MG63 (cell line): ENCODE results near the gene ABLIM1. TPM values are rescaled to one million over a fixed set of nuclear protein-coding genes. Genes with fewer than 3 reads are reported as not detected.

Source experiments
- DNase-seq: peaks from one replicate; pipeline ENCODE4 v3.0.0-alpha.2; 2020
- H3K27me3 ChIP-seq: fragments of 250-450 bp; sonication (Bioruptor Pico); 2 replicates; pipeline ENCODE4 v1.5.1; 2020; ENCODE audit warnings: mild to moderate bottlenecking, moderate library complexity
- H3K36me3 ChIP-seq: fragments of 250-450 bp; sonication (Bioruptor Pico); 2 replicates; pipeline ENCODE4 v1.5.1; 2020; ENCODE audit warnings: mild to moderate bottlenecking, moderate library complexity
- H3K4me3 ChIP-seq: fragments of 250-450 bp; sonication (Bioruptor Pico); 2 replicates; pipeline ENCODE4 v1.5.1; 2020; ENCODE audit warnings: mild to moderate bottlenecking, moderate library complexity
- H3K9me3 ChIP-seq: fragments of 250-450 bp; sonication (Bioruptor Pico); 2 replicates; pipeline ENCODE4 v1.5.1; 2020; ENCODE audit warnings: mild to moderate bottlenecking, moderate library complexity
- total RNA-seq: library from RNA; depleted of rRNA; stranded (reverse); fragments of >200 nt; shearing (Covaris generic); gene quantifications from 2 replicates; pipeline ENCODE4 v1.2.3, GENCODE V29; 2014; ENCODE audit warnings: low replicate concordance

Gene ABLIM1
- total RNA-seq, 1 experiment from 2014 or later: 19.4 TPM

DNA sequence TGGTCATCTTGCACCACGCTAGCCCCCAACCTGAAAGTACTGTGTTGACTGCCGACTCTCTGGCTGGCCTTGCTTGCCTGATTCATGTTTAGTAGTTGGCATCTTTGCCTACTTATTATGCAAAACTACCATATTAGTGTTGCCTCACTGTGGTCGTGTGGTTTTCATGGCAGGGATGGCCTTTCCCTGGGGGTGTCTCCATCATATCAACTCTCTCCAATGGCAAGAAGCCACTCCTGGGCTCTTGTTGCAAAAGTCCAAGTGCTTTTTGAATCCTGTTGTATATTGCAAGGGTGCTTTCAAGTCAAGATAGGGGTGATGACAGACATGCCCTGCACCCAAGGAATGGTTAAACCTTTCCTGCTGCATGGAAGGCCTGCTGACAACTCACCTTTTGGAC is 39.4 kb downstream of the ABLIM1 start:
- DNase-seq: no peak
- H3K36me3 ChIP-seq: peaks cover 23% of the 10 kb centered on the region
- no peak overlapping the region for H3K4me3 ChIP-seq
- no peaks in the 10 kb centered on the region for H3K27me3 ChIP-seq
- no peaks in the 10 kb centered on the region for H3K9me3 ChIP-seq

DNA sequence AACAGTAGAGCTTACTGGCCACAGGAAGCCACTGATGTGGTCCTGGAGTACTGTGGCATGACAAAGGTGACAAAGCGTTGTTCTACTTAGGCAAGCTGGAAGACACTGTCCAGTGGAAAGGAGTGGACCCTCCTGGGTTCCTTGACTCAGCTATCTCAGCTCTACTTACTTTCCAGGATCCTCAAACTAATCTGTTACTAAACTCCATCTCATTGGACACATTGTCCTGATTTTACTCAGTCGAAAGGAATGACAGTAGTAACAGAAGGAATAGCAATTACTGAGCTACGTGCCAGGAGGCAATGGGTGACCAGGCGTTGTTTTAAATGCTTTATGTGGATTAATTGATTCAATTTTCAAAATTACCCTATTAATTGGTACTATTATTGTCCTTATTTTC is 41.6 kb downstream of the ABLIM1 start:
- H3K9me3 ChIP-seq: no peaks in the 10 kb centered on the region
- no peaks in the 10 kb centered on the region for H3K27me3 ChIP-seq
- no peak overlapping the region for H3K4me3 ChIP-seq
- peaks cover 35% of the 10 kb centered on the region for H3K36me3 ChIP-seq
- DNase-seq: no peak

GRCh38 chr10:114616103-114616502 is 42.0 kb downstream of the ABLIM1 start:
- peaks cover 37% of the 10 kb centered on the region for H3K36me3 ChIP-seq
- H3K27me3 ChIP-seq: no peaks in the 10 kb centered on the region
- no peak overlapping the region for H3K4me3 ChIP-seq
- H3K9me3 ChIP-seq: no peaks in the 10 kb centered on the region
- DNase-seq: no peak

DNA sequence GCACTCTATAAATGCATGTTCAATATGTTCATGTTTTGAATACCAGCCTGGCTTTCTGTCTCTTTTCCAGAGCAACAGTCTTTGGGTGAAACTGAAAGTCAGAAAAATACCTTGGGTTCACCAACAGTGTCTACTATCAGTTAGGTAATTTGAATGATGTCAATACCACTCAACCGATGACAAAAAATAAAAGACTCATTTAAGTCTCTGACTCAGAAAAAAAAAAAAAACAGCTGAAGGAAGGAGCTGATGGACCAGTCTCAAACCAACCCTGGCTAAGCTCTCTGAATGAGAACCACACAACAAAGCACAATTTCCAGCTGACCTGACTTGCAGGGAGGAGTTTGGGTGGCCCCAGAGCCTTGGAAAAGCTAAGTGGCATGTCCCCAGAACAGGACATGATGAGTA is 42.5 kb downstream of the ABLIM1 start:
- Histone ChIP-seq H3K27me3 (no peaks in the 10 kb centered on the region), H3K9me3 (no peaks in the 10 kb centered on the region), H3K4me3 (no peak overlapping the region), H3K36me3 (peaks cover 37% of the 10 kb centered on the region)
- DNase-seq: peak; percentile 25

DNA sequence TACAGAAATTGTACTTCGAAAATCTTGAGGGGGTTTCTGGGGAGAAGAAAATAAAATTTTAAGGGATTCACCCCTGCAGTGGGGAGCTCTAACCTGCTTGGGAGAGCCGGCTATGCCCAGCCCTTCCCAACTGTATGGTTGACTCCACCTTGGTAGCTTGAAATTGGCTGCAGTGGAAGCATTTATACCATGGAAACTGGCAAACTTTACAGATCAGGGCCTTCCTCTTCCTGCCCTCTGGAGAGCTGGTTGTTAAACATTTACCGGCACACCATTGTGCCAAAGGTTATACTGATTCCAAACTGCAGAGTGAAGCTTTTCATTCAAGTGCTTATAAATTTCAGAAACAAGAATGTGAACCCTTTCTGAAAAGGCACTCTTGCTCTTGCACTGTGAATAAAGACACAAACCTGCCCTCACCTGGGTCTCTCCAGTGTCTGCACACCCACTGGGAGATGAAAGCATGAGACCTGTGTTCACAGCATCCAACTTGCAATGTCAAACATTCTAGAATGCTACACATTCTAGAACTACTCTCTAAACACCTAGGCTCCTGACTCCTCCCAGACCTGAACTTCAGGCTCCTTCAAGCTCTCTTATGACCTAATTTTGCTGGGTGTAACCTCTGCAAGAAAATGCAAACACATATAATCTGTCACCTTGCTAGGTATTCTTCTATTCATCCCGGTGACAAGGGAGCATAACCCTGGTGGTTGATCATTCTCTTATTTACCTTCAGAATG is 44.7 kb downstream of the ABLIM1 start:
- Histone ChIP-seq H3K27me3 (no peaks in the 10 kb centered on the region), H3K9me3 (no peaks in the 10 kb centered on the region), H3K4me3 (no peak overlapping the region), H3K36me3 (peaks cover 23% of the 10 kb centered on the region)
- no peak for DNase-seq

DNA sequence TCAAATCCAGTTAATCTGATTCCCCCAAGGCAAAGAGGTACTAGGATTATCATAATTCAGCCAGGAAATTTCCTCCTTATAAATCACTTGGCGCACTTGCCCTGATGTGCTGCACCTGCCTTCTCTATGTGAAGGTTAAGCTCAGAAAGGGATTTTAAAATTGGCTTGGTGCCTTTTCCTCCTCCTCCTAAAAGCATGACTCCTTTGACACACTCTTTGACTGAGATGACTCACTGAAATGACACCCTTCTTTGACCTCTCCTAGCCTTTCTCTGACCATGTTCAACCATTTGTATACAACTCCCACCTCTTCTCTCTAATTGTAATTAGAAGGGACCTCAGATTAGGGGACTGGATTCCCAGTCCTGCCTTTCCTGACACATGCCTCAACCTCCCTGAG is 46.5 kb downstream of the ABLIM1 start:
- no peak for DNase-seq
- Histone ChIP-seq H3K4me3 (no peak overlapping the region), H3K27me3 (no peaks in the 10 kb centered on the region), H3K36me3 (peaks cover 14% of the 10 kb centered on the region), H3K9me3 (no peaks in the 10 kb centered on the region)

DNA sequence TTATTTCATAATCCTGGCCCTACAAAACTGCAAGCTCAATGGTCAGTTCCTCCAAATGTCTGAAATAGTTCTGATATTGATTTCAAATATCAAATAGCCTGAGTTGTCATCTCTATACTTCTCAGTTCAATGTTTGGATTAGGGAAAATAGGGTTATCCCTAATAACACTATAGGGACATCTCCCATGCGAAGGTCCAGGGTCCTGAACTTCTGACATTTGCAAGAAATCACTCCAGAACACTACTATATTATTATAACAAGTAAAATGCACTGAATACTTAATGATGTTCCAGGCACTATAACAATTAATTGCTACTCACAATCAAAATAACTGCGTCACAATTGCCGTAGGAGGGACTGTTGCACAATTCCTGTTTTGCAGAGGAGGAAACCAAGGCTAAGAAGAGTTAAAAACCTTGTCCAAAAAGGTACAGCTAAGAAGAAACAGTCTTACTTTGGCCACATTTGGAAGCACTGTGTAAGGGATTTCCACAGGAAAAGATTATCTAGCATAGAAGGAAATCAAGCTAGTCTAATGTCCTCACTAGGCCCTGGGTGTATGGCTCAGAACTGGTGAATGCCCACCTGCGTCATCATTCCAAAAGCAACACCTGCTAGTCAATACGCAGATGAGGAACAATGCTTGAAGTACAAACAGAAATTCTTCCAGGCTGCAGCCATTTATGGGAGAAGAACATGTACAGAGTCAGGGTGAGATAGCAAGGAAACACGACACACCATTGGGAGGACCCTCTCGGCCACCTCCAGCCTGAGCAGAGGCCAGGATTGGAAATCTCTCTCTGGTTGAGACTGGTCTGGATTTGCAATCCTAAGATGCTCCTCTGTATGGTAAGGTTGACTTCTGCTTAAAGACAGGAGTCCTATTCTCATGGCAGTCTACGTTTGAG is 48.3 kb downstream of the ABLIM1 start:
- no peak overlapping the region for H3K4me3 ChIP-seq
- no peaks in the 10 kb centered on the region for H3K9me3 ChIP-seq
- peaks cover 14% of the 10 kb centered on the region for H3K36me3 ChIP-seq
- no peak for DNase-seq
- no peaks in the 10 kb centered on the region for H3K27me3 ChIP-seq

DNA sequence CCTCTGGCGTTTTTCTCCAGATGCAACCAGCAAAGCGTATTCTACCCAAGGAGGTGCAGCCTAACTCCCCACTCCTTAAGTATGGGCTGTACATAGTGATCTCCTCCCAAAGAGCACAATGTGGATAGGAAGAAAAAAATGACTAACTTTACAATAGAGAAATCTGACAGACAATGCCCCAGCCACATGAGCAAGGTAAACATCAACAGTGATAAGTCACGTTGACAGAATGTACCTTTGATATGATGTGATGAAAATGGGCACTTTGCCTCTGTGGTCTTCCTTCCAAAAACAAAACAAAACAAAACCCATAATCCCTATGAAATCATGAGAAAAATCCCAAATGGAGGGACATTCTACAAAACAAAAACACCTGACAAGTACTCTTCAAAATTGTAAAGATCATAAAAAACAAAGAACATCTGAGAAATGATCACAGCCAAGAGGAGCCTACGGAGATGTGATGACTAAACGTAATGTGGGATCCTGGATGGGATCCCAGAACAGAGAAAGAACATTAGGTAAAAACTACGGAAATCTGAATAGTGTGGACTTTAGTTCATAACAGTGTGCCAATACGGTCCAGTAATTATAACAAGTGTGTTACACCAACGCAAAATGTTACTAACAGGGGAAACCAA is 50.6 kb downstream of the ABLIM1 start:
- H3K9me3 ChIP-seq: no peaks in the 10 kb centered on the region
- peaks cover 6% of the 10 kb centered on the region for H3K36me3 ChIP-seq
- H3K27me3 ChIP-seq: no peaks in the 10 kb centered on the region
- no peak for DNase-seq
- H3K4me3 ChIP-seq: no peak overlapping the region

DNA sequence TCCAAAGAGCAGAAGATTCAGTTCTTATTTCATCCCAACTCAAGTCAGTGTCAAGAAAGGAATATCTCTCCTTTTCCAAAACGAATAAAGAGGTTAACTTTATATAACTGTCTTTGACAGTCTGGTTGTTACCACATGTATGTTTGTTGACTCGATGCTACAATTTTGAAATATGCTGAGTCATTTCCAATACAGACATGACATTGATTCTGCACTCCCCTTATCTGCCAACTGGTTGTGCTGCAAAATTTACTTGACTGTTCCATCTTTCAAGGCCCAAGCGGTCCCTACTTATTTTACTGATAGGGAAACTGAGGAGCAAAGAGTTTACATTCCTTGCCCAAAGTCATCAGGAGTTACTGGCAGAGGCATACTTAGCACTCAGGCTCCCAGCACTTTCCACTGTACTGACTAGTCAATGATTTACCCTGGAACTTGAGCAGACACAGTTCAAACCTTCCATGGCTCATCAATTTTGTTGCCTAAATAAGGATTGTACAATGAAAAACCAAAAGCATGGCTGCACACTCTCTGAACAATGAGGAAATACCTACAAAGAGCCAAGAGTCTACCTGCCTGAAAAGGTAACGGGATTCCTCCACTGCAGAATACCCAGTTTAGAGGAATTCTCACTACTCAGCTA is 52.8 kb downstream of the ABLIM1 start:
- no peak overlapping the region for H3K4me3 ChIP-seq
- H3K36me3 ChIP-seq: peaks cover 14% of the 10 kb centered on the region
- H3K27me3 ChIP-seq: no peaks in the 10 kb centered on the region
- DNase-seq: no peak
- no peaks in the 10 kb centered on the region for H3K9me3 ChIP-seq

DNA sequence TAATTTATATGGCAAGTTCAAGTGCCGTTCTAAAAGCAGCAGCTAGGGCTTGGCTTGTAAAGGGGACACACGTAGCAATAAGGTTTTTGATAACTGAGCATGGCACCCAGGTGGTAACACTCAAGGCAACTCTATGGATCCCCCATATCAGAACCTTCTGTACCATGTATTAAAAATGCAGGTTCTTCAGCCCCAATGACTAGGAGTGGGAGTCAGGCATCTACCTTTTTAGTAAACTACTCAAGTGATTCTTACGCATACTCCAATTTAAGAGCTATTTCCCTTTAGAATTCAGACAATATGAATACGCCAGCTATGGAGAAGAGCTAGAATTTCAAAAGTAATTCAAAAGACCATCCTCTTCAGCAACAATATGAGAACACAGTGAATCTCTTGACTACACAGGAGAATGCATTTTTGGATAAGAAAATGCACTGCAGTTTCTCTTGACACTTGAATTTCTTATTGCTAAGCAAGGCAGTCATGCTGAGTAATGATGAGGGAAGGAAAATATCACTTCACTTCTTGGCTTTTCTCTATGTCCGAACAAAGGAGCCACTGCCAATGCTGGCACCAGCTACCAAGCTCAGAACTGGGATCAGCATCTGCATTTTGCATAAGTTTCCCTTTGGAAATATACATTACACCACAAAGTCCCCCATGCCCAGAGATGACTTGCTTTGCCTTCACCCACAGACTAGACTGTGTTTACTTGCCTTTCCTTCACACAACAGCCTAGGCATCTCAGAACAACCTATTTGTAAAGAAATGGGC is 53.5 kb downstream of the ABLIM1 start:
- H3K27me3 ChIP-seq: no peaks in the 10 kb centered on the region
- DNase-seq: peak; percentile 86
- no peak overlapping the region for H3K4me3 ChIP-seq
- H3K36me3 ChIP-seq: peaks cover 17% of the 10 kb centered on the region
- no peaks in the 10 kb centered on the region for H3K9me3 ChIP-seq

GRCh38 chr10:114603948-114604347 is 54.1 kb downstream of the ABLIM1 start:
- H3K27me3 ChIP-seq: no peaks in the 10 kb centered on the region
- no peak for DNase-seq
- H3K36me3 ChIP-seq: peaks cover 17% of the 10 kb centered on the region

GRCh38 chr10:114603303-114603702 is 54.8 kb downstream of the ABLIM1 start:
- no peaks in the 10 kb centered on the region for H3K27me3 ChIP-seq
- no peak overlapping the region for H3K4me3 ChIP-seq
- H3K9me3 ChIP-seq: no peaks in the 10 kb centered on the region
- H3K36me3 ChIP-seq: peaks cover 17% of the 10 kb centered on the region
- no peak for DNase-seq

More at GRCh38 chr10:114603948-114604347, 54.1 kb downstream of the ABLIM1 start:
- H3K9me3 ChIP-seq: no peaks in the 10 kb centered on the region
- H3K4me3 ChIP-seq: no peak overlapping the region

- peaks cover 38% of the 10 kb centered on the region for H3K36me3 ChIP-seq
- H3K27me3 ChIP-seq: no peaks in the 10 kb centered on the region
- no peaks in the 10 kb centered on the region for H3K9me3 ChIP-seq
- H3K4me3 ChIP-seq: no peak overlapping the region
- no peak for DNase-seq
These were observed 58.0 kb downstream of the ABLIM1 start for GRCh38 chr10:114600057-114600456.

DNA sequence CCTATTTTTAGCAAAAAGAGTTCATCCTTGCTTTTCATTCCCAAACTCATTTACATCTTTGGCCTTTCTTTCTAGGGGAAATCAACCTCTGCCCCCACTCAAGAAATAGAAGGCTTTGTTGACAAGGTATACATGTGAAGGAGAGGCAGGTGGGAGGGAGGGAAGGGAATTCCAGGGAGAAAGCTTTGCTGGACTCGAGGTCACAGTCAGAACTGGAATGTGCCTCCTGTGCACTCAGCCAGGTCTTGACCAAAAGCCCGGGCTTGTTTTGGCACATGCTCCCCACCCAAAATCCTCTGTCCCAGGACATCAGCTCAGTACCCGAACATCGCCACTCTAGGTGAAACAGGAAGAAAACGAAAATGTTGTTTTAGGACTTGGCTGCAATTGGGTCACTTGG is 61.3 kb downstream of the ABLIM1 start:
- Histone ChIP-seq H3K36me3 (peaks cover 60% of the 10 kb centered on the region), H3K9me3 (0 out of 2 replicates have a peak, but pooled peaks cover 2% of the 10 kb centered on the region), H3K4me3 (no peak overlapping the region), H3K27me3 (no peaks in the 10 kb centered on the region)
- no peak for DNase-seq

DNA sequence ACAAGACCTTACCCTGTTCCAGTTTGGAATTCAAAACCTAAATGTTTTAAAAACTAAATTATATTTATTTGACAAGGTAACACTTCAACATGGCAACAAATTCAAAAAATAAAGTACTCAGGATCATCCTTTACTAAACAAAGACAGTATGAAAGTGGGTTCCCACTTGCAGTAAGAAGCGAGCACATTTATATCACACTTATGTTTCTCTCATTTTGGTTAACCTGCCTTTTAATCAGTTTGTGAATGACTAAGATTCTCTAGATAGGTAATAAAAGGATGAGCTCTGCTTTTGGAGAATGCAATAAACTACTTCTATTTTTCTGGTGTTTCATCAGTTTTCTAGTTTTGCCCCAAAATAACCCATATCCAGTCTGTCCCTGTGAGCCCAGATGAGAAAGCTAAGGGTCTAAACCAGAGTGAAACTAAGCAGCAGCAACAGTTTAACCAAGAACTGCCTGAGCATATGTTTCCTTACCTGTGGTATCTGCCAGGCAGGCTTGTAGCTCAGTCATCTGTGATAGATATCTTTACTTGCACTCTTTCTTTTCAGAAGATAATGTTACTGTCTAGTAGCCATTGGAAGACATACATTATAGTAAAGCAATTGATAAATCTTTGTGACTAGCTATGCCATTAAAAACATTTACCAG is 64.1 kb downstream of the ABLIM1 start:
- 0 out of 2 replicates have a peak, but pooled peaks cover 2% of the 10 kb centered on the region for H3K9me3 ChIP-seq
- peaks cover 61% of the 10 kb centered on the region for H3K36me3 ChIP-seq
- H3K4me3 ChIP-seq: no peak overlapping the region
- no peaks in the 10 kb centered on the region for H3K27me3 ChIP-seq
- DNase-seq: no peak
